Neural cell (in vitro differentiated cells): ENCODE measurements around the gene RPL38.

ENCODE experiments used
- CTCF ChIP-seq: fragments of 450-650 bp; IDR thresholded peaks from 2 replicates; pipeline ENCODE4 v1.5.1; 2014; ENCODE audit warnings: antibody characterized with exemption, mild to moderate bottlenecking, moderate library complexity; ENCODE audit not compliant: poor library complexity, severe bottlenecking
- EZH2 ChIP-seq: fragments of 200-600, 300-800 bp; shearing (Covaris generic), sonication (generic); IDR thresholded peaks from 2 replicates; pipeline ENCODE4 v1.6.1; 2014; ENCODE audit warnings: antibody characterized with exemption, low read length, borderline replicate concordance, mild to moderate bottlenecking; ENCODE audit not compliant: insufficient read depth, poor library complexity, severe bottlenecking
- POLR2AphosphoS5 ChIP-seq: IDR thresholded peaks from 2 replicates; pipeline ENCODE4 v1.6.1; 2012
- SMC3 ChIP-seq: fragments of 450-650 bp; conservative IDR thresholded peaks from 2 replicates; pipeline ENCODE4 v1.6.1; 2014; ENCODE audit warnings: antibody characterized with exemption, mild to moderate bottlenecking, moderate library complexity; ENCODE audit not compliant: poor library complexity

- TF ChIP-seq SMC3 (no peak), CTCF (no peak), POLR2AphosphoS5 (no peak), EZH2 (no peak)
Observed at GRCh38 chr17:74187761-74188160, 15.7 kb upstream of the RPL38 start.
